Activated naive CD8-positive, alpha-beta T cell treated with anti-CD3 and anti-CD28 coated beads, Interleukin-2, amount 10 ng/mL, durations not matched to agents 7 days and 5 days (primary cell): Measurements from ENCODE around the gene SERPIND1. TPM values are rescaled to one million over a fixed set of nuclear protein-coding genes. Genes with fewer than 3 reads are reported as not detected.

Experiments
- ATAC-seq: fragments of 150-1000 bp; cut with Tn5 transposase; one replicate; pipeline ENCODE4 v1.10.0; 2021; ENCODE audit warnings: low read depth, moderate library complexity
- POLR2A ChIA-PET: fragments of 350-600 bp; sonication (Branson Sonifier 250); formaldehyde crosslinking; loops from one replicate; lab custom pipeline; 2021; ENCODE audit warnings: antibody characterized with exemption; lab: Charles Lee
- DNase-seq: peaks from one replicate; pipeline ENCODE4 v3.0.0; 2021
- H3K27ac Mint-ChIP-seq: one replicate; pipeline ENCODE4 v1.8.0; 2022; ENCODE audit warnings: mild to moderate bottlenecking, mixed read lengths
- H3K27me3 Mint-ChIP-seq: one replicate; pipeline ENCODE4 v1.8.0; 2022; ENCODE audit warnings: mild to moderate bottlenecking, moderate library complexity, mixed read lengths
- H3K36me3 Mint-ChIP-seq: one replicate; pipeline ENCODE4 v1.8.0; 2021; ENCODE audit warnings: mild to moderate bottlenecking, mixed read lengths
- H3K4me1 Mint-ChIP-seq: one replicate; pipeline ENCODE4 v1.8.0; 2021; ENCODE audit warnings: mixed read lengths
- H3K4me3 Mint-ChIP-seq: one replicate; pipeline ENCODE4 v1.8.0; 2022; ENCODE audit warnings: mild to moderate bottlenecking, moderate library complexity, mixed read lengths
- H3K9me3 Mint-ChIP-seq: one replicate; pipeline ENCODE4 v1.8.0; 2021; ENCODE audit warnings: mixed read lengths
- total RNA-seq, 2 experiments: library from RNA; stranded (reverse); gene quantifications; one replicate each; pipeline ENCODE4 v1.2.3, GENCODE V29; 2021

The SERPIND1 gene
- total RNA-seq, 2 experiments from 2014 or later = not detected

DNA sequence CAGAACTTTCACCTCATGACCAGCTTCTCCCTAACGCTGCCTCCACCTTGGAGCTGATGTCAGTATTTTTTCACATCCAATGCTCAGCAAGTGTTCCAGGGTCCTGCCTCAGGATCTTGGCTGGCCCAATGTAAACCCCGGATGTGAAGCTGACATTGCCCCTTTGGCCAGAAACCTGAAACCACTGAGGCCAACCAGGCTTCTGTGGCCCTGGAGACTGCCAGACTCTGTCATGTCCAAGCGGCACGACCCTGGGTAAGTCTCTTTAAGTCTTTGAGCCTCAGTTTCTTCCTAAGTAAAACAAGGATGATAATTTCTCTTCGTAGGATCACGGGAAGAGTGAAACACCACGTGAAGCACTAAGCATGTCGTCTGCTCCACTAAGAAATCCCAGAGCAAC, 22.8 kb downstream of the SERPIND1 start:
- ATAC-seq (no peak), DNase-seq (no peak)
- peaks cover 18% of the 10 kb centered on the region for H3K36me3 Mint-ChIP-seq
- H3K4me1 Mint-ChIP-seq = no peaks in the 10 kb centered on the region
- no peaks in the 10 kb centered on the region for H3K9me3 Mint-ChIP-seq
- H3K27ac Mint-ChIP-seq = no peak overlapping the region
- no peak overlapping the region for H3K4me3 Mint-ChIP-seq
- no peaks in the 10 kb centered on the region for H3K27me3 Mint-ChIP-seq
- POLR2A ChIA-PET = no interaction called here

DNA sequence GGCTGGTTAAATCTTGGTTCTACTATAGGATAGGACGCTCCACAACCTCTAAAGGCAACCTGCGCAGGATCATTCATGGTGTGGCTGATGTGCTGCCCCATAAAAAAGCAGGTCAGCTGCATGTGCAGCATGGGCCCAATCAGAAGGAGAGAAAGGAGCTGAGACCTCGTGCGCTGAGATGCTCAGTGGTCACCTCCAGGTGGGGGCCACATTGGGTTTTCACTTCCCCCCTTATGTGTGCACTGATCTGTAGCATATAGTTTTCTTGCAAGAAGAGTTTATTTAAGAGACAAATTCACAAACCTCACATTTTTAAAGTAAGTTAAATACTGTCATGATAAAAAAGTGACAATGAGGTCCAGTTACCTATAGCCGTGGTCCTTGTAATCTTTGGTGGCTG, 24.3 kb downstream of the SERPIND1 start:
- Mint-ChIP-seq H3K27ac (no peak overlapping the region), H3K4me1 (no peaks in the 10 kb centered on the region), H3K9me3 (no peaks in the 10 kb centered on the region), H3K36me3 (peaks cover 21% of the 10 kb centered on the region), H3K4me3 (no peak overlapping the region), H3K27me3 (no peaks in the 10 kb centered on the region)
- POLR2A ChIA-PET = no interaction called here
- DNase-seq = no peak
- no peak for ATAC-seq

DNA sequence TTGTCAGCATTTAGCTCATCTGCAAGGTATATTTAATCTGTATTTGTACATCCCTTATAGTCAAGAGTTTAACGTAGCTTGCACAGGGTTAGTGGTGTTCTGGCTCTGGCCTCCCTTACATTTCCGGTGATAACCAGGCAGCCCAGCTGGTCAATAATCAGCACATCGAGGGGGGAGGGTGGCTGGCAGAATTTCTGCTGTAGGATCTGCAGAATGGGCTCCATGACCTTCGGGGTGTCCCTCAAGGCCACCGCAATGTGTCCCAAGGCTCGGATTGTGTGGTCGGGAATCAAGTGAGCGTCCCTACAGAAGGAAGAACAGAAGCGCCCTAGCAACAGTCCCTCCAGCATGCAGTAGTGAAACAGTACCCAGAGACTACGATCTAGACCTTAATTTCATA, 25.1 kb downstream of the SERPIND1 start:
- ATAC-seq (no peak), DNase-seq (no peak)
- POLR2A ChIA-PET = no interaction called here
- H3K27ac Mint-ChIP-seq = no peak overlapping the region
- no peaks in the 10 kb centered on the region for H3K9me3 Mint-ChIP-seq
- H3K27me3 Mint-ChIP-seq = no peaks in the 10 kb centered on the region
- no peak overlapping the region for H3K4me3 Mint-ChIP-seq
- peaks cover 25% of the 10 kb centered on the region for H3K36me3 Mint-ChIP-seq
- no peaks in the 10 kb centered on the region for H3K4me1 Mint-ChIP-seq

DNA sequence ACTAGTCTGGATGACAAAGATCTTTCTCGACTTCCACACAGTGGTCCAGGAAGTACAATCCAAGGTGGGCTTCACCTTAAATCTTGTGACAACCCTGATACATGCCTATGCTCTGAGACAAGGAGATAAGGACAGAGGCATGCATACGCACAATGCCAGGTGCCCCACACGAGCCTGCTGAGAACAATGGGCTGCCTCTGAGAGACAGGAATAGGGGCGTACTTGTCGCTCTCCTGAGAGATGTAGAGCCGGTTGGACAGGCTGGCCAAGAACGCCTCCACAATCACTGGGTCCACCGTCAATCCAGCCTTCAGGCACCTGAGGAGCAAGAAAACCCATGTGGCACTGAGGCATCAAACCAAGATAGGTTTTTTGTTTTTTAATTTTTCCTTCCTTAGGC, 25.5 kb downstream of the SERPIND1 start:
- POLR2A ChIA-PET = no interaction called here
- no peak overlapping the region for H3K27ac Mint-ChIP-seq
- no peaks in the 10 kb centered on the region for H3K27me3 Mint-ChIP-seq
- H3K4me1 Mint-ChIP-seq = no peaks in the 10 kb centered on the region
- H3K4me3 Mint-ChIP-seq = no peak overlapping the region
- no peaks in the 10 kb centered on the region for H3K9me3 Mint-ChIP-seq
- ATAC-seq (no peak), DNase-seq (no peak)
- peaks cover 27% of the 10 kb centered on the region for H3K36me3 Mint-ChIP-seq

DNA sequence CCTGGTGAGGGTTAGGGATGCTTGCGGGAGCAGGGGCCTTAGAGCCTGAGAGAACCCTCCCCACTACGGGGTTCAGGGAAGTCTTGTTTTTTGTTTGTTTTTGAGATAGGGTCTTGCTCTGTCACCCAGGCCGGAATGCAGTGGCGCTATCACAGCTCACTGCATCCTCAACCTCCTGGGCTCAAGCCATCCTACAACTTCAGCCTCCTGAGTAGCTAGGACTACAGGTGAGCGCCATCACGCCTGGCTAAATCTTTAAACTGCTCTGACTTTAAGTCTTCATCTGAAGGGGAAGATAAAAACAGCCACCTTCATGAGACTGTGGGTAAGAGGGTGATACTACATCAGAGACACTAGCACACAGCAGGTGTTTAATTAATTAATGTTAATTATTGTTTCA, 28.5 kb downstream of the SERPIND1 start:
- peaks cover 19% of the 10 kb centered on the region for H3K36me3 Mint-ChIP-seq
- no peak overlapping the region for H3K4me3 Mint-ChIP-seq
- no peaks in the 10 kb centered on the region for H3K9me3 Mint-ChIP-seq

DNA sequence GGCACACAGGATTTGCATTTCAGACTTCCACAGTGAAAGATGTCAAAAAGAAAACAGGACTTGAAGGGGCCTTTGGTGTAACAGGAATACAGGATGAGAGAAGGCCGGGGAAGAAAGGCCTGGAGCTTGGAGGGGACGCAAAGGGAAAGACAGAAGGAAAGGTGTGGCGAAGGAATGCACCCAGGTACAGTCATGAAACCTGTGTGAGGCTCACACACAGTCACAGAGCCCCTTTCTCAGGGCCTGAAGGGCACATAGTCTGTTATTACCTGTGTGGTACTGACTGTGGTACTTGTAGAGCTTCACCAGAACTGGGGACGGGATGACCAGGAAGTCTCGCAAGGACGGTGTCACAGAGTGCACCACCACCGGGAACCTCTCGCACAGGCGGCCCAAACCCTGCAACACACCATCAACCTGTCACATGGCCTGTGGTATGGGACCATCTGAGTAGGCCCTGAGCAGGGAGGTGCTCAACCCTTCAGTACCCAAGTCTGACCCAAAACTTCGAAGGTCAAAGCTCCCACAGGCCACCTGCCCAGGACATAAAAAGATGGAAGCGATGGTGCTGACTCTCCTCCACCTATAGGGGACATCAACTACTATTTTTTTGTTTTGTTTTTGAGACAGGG, 29.1 kb downstream of the SERPIND1 start:
- POLR2A ChIA-PET = no interaction called here
- Mint-ChIP-seq H3K27ac (no peak overlapping the region), H3K4me3 (no peak overlapping the region), H3K36me3 (peaks cover 19% of the 10 kb centered on the region), H3K27me3 (no peaks in the 10 kb centered on the region), H3K4me1 (no peaks in the 10 kb centered on the region), H3K9me3 (no peaks in the 10 kb centered on the region)
- no peak for DNase-seq
- ATAC-seq = no peak

More for the DNA sequence above, 28.5 kb downstream of the SERPIND1 start:
- no peaks in the 10 kb centered on the region for H3K4me1 Mint-ChIP-seq
- H3K27ac Mint-ChIP-seq = no peak overlapping the region
- no peak for DNase-seq
- no peaks in the 10 kb centered on the region for H3K27me3 Mint-ChIP-seq
- POLR2A ChIA-PET = no interaction called here
- no peak for ATAC-seq

DNA sequence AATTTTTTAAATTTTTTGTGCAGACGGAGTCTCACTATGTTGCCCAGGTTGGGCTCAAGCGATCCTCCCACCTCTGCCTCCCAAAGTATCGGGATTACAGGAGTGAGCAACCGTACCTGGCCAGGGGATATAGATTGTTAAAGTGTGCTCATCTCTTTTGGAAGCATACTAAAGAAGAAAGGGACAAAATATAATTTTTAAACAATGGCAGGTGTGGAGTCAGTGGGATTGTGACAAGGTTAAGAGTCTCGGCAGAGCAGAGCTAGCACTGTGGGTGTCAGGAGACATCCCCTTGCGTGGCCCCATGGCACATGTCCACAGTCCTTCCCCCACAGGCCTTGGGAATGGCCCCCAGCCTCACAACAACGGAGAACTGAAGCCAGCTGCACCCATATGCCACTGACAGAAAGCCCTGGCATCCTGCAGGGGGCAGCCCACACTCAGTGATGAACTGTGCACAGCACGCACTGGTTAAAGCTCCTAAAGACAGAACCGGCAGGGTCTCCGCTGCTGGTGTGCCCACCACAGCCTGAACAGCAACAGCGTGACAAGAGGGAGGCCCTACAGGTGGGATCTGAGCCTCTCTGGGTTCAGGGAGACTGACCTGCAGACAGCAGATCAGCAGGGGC, 29.9 kb downstream of the SERPIND1 start:
- peaks cover 18% of the 10 kb centered on the region for H3K36me3 Mint-ChIP-seq
- no peaks in the 10 kb centered on the region for H3K9me3 Mint-ChIP-seq
- no peak overlapping the region for H3K27ac Mint-ChIP-seq
- POLR2A ChIA-PET = no interaction called here
- DNase-seq (peak; percentile 59), ATAC-seq (no peak)
- H3K4me3 Mint-ChIP-seq = no peak overlapping the region
- peaks cover 1% of the 10 kb centered on the region for H3K4me1 Mint-ChIP-seq
- H3K27me3 Mint-ChIP-seq = no peaks in the 10 kb centered on the region

DNA sequence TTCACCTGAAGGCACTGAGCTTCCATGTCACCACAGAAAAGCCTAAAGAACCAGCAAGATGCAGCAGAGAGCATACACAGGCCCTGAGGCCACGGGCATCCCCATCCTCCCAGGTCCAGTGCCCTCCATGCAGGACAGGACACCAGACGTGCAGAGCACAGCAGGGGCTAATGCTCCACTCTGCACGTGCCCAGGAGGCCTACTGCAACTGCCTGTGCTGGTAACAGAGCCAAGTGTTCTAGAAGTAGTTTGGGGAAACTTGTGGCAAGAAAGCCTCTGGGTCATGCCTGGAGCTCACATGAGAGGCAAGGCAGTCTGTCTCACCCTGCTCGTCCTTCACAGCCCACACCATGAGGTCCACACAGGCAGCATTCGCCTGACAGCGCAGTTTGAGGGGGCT, 30.7 kb downstream of the SERPIND1 start:
- Mint-ChIP-seq H3K27ac (no peak overlapping the region), H3K36me3 (peaks cover 22% of the 10 kb centered on the region), H3K27me3 (no peaks in the 10 kb centered on the region), H3K4me1 (peaks cover 4% of the 10 kb centered on the region), H3K9me3 (no peaks in the 10 kb centered on the region), H3K4me3 (no peak overlapping the region)
- DNase-seq = peak; percentile 15
- ATAC-seq = no peak
- POLR2A ChIA-PET = no interaction called here

DNA sequence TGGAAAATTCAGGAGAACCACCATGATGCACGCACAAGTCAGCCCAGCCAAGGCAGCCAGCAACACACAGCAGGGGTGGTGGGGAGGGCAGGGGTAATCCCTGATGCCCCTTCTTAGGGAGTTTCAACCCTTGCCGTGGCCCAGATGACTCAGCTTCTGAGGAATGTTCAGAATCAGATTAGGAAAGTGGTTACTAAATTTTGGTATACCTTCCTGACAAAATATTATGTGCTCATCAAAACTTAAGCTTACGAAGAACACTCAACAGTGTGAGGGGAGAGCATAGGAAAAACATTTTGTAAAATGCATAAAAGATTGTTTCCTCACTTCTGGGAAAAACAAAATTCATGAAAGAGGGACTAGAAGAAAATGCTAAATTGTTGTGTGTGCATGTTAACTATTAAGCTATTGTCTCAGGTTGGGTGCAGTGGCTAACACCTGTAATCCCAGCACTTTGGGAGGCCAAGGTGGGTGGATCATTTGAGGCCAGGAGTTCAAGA, 32.1 kb downstream of the SERPIND1 start:
- no peak overlapping the region for H3K4me3 Mint-ChIP-seq
- DNase-seq (no peak), ATAC-seq (no peak)
- POLR2A ChIA-PET = no interaction called here
- no peaks in the 10 kb centered on the region for H3K9me3 Mint-ChIP-seq
- H3K36me3 Mint-ChIP-seq = peaks cover 26% of the 10 kb centered on the region
- H3K27me3 Mint-ChIP-seq = no peaks in the 10 kb centered on the region
- no peak overlapping the region for H3K27ac Mint-ChIP-seq
- peaks cover 16% of the 10 kb centered on the region for H3K4me1 Mint-ChIP-seq

DNA sequence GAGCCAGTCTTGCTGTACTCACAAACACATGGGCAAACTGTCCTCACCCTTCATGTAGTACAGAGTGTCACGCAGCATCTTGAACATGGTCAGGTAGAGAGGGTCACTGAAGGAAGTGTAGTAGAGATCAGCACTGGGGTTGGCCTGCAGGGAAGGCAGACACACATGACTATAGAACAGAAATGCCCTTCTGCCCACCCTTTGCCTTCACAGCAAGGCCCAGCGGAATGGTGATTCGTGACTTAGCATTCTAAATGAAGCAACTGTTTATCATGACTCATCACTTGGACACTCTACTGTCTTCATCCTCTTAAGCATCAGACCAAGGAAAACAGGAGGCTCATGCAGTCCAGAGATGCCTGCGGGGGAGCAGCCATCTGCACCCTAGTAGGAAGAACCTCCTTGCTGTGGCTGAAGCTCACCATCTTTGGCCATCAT, 33.4 kb downstream of the SERPIND1 start:
- peak; percentile 10 for DNase-seq
- no peaks in the 10 kb centered on the region for H3K27me3 Mint-ChIP-seq
- POLR2A ChIA-PET = no interaction called here
- H3K4me1 Mint-ChIP-seq = peaks cover 26% of the 10 kb centered on the region
- H3K9me3 Mint-ChIP-seq = no peaks in the 10 kb centered on the region
- no peak overlapping the region for H3K27ac Mint-ChIP-seq
- ATAC-seq = no peak
- no peak overlapping the region for H3K4me3 Mint-ChIP-seq
- H3K36me3 Mint-ChIP-seq = peaks cover 26% of the 10 kb centered on the region

DNA sequence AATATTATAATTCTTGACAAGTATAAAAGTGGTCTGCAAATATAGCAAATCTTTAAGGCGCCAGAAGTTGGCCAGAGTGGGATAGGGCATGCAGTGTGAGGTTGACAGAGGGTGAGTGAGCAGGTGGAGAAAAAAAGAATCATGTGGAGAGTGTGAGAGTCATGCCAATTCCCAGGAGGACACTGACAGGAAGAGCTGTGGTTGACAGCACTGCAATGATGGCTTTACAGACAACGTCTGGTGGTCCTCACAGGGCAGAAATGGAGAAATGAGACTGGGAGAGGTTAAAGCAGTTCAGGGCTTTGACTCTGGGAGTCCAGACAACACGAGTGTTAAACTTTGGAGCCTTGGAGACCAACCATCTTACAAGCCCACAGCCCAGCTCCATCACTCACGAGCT, 34.9 kb downstream of the SERPIND1 start:
- POLR2A ChIA-PET = no interaction called here
- H3K9me3 Mint-ChIP-seq = no peaks in the 10 kb centered on the region
- peaks cover 26% of the 10 kb centered on the region for H3K4me1 Mint-ChIP-seq
- no peak for ATAC-seq
- no peak overlapping the region for H3K27ac Mint-ChIP-seq
- no peaks in the 10 kb centered on the region for H3K27me3 Mint-ChIP-seq
- no peak for DNase-seq
- no peak overlapping the region for H3K4me3 Mint-ChIP-seq
- H3K36me3 Mint-ChIP-seq = peaks cover 26% of the 10 kb centered on the region

DNA sequence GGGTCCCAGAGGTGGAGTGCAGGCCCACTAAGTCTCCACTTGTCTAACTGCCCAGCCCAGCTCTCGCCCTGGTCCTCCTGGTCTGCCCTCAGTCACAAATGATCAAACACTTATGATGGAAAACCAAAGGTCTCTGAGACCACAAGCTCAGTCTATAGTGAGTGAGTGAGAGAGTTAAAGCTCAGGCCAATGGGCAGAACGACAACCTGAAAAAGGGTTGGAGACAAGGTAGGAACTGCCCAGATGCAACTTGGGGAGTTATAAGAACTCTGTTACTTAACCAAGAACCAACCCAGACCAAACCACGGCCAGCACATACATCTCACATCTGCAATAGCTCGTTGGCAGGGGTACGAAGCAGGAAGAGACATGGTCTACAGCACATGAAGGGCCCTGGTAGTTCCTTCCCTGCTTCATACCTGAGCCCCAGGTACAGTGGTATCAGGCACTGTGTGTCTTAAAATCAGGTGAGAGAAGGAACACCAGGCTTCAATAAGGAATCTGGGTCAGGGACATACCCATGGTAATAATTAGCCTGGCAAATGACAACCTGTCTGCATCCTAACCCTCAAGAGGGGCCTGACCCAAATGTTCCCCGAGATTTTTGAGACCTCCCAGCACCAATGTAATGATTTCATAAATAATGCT, 35.7 kb downstream of the SERPIND1 start:
- POLR2A ChIA-PET = interaction anchor here (0.7 kb wide), 1 partner anchor 147 kb away, joined by 5 read pairs; no protein-coding TSS in a partner anchor
- Mint-ChIP-seq H3K27ac (no peak overlapping the region), H3K4me3 (no peak overlapping the region), H3K9me3 (no peaks in the 10 kb centered on the region), H3K27me3 (no peaks in the 10 kb centered on the region), H3K4me1 (peaks cover 27% of the 10 kb centered on the region), H3K36me3 (peaks cover 27% of the 10 kb centered on the region)
- no peak for DNase-seq
- ATAC-seq = no peak

DNA sequence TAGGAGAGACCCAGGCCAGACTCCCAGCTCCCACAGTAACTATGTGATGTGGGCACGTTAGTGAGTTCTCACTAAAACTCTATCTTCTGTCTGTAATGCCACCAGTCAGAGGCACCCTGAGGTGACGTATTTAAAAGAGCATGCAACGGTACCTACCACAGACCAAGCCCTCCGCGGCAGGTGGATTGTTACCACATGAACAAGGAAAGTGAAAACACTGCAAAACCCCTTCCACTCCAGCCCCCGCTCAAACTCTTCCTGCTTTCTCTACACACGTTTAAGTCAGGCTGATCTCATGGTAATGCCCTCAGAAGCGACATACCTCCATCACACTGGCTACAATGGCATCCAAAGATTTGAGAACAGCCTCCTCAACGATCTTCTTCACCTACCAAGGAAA, 36.7 kb downstream of the SERPIND1 start:
- Mint-ChIP-seq H3K36me3 (peaks cover 31% of the 10 kb centered on the region), H3K4me3 (peak overlapping the region; percentile 38), H3K4me1 (peaks cover 27% of the 10 kb centered on the region), H3K27me3 (no peaks in the 10 kb centered on the region), H3K27ac (peak overlapping the region; percentile 79), H3K9me3 (no peaks in the 10 kb centered on the region)
- POLR2A ChIA-PET = interaction anchor here (0.6 to 0.7 kb wide), 3 partner anchors 18 to 146 kb away, joined by 3 to 5 read pairs (median 4); no protein-coding TSS in a partner anchor
- ATAC-seq = peak; percentile 88
- DNase-seq = peak; percentile 53
